ENCODE results near the gene MEIS1.
A peak's percentile ranks its signal among the peaks of the same experiment; 100 is the strongest.
"Not testable (repeated sequence)": the region's sequence is repeated elsewhere in the genome, so short reads cannot be mapped to it uniquely, and the experiment has no call there.

Gene MEIS1

DNA sequence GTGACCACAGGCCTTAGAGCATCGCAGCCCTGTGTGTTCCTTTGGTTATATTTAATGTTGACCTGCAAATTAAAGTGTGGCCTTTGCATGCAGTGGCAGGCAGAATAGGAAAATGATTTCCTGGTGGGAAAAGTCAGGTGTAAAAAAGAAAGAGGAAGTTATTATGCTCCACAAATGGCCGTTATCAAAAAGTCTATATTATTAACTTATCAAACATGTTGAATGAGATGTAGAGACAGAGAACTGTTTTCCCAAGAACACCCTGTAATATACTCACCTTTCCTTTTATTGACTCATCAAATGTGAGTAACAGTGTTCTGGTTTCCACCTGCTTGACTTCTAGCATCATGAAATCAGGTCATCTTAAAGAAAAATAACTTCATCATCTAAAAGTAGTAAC, 35.3 kb downstream of the MEIS1 start:
- no peak for DNase-seq

DNA sequence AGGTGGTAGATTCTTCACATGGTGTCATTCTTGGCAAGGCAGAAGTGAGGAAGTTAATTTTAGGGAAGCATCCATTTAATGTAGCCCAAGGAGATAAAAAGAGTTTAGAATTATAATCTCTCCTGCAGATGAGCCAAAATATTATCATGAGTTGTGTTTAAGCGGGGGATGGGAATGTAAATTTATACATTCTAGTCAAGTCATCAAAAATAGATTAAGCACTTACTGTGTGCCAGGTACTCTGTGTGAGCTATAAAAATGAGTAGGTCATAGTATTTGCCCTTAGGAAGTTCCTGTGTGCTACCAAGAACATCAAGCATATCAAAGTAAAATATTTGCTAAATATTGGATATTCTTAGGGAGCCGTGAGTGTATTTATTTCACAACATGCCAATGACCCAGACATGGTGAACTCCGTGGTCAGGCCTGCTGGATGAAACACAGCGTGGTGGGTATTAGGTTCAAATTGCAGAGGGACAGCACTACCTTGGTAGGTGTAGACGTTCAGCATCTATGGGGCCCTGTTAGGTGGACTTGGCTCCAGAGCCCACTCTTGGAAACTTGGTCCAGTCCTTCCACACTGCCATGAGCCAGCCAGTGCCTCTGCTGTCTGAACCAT, 37.4 kb downstream of the MEIS1 start:
- DNase-seq: no peak

DNA sequence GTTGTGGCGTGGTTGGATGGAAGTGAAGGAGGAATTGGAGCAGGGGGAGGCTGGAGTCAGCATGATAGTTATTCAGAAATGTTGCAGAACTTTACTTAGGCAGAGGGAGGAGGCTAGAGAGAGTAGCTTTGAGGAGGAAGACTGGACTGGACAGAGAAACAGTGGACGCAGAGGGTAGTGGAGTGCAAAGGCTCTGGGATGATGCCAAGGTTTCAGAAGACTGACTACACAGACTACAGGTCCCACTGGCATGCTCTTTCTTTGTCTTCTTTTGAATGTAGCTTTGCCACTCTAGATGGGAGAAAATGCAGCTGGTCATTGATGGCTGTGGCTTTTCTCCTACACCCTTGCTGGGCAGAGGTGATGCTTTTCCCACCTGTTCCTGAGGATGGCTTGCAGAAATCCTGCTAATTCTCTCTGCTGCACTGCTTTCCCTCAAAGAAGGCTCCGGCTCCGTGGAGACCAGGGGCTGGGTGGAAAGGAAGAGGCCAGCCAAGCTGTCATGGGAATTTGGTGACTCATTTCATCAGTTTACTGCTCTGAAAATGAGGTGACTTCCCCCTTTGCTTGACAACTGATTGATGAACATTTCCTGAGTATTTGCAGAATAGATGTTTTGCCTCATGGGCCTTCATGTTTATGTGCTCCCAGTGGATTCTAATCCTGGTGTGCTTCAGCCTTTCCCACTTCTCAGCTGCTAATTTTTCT, 42.4 kb downstream of the MEIS1 start:
- DNase-seq: no peak

DNA sequence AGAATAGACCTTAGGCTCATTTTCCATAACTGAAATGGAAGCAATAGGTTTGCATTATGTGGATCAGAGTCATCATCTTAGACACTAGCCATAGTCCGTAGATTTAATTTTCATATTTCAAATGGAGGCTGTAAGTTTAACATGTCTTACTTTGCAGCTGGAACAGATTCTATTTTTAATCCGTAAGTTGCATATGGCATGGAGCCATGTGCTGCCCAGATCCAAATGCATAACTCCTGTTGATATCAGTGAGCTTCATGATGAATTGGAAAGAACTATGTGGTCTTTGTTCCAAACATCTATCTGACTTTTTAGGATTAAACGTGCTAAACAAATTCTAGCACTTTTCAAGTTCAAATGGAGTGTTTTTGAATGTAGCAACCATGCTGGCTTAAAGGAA, 43.4 kb downstream of the MEIS1 start:
- no peak for DNase-seq

DNA sequence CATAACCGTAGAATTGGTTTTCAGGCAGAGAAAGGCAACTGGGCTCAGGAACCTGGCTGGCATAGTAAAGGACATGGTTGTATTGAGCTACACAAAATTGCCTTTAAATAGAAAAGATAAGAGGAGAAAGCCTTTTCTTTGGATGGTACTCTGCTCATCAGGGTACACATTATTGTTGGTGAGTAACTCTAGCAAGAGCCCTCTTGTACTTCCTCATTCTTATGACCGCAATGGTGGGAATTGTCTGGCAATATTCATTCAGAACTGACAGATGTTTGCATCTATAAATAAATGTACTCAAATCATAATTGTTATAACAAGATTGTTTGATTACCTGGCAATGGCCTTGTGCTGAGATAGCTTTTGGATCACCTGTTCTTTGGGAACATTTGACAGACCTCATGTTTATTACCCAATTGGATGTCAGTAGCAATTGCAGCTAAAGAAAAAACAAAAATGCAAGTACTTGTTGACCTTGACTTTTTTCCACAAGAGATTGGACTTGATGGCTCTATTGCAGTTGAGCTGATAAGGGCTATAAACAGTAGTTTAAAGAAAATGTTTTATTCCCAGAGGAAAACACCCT, 43.9 kb downstream of the MEIS1 start:
- DNase-seq: no peak

DNA sequence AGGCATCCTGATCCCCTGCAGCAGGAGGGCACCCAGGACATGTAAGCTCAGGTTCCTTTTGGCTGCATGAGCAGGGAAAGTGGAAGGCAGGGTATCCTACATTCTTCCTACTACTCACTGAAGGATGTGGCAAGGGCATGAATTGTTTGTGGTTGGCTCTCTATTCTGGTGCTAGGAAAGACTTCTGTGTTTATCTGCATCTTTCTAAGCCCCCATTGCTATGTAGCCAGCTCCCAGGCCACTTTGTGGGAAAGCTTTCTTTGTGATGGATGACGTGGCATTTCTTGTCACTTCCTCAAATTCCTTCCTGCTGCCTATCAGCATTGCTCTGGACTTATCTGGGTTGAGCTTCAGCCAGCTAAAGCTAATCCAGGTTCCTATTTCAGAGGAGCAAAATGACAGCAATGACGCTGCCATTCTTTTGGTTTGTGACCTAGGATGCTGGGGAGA, 46.2 kb downstream of the MEIS1 start:
- DNase-seq: no peak

DNA sequence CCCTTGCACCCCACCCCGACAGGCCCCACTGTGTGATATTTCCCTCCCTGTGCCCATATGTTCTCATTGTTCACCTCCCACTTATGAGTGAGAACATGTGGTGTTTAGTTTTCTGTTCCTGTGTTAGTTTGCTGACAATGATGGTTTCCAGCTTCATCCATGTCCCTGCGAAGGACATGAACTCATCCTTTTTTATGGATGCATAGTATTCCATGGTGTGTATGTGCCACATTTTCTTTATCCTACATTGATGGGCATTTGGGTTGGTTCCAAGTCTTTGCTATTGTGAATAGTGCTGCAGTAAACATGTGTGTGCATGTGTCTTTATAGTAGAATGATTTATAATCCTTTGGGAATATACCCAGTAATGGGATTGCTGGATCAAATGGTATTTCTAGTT, 50.3 kb downstream of the MEIS1 start:
- not testable (repeated sequence) for DNase-seq

DNA sequence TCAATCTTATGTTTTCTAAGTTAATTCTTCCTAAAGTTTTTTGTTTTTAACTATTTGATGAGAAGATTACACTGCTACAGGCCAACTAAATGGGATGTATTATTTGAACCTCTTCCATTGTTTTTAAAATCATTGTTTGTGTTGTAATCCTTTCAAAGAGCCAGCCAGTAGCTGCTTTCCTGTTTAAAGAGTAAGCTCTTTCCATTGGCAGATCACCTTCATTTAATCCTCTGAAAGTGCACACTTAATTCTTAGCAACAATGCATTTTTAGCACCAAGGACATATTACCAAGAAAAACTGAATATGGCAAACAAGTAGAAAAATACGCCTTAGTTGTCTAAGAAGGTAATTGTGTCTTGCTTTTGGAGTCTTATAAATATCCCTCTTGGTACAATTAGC, 54.0 kb downstream of the MEIS1 start:
- DNase-seq: peak; percentile 19 to 61

DNA sequence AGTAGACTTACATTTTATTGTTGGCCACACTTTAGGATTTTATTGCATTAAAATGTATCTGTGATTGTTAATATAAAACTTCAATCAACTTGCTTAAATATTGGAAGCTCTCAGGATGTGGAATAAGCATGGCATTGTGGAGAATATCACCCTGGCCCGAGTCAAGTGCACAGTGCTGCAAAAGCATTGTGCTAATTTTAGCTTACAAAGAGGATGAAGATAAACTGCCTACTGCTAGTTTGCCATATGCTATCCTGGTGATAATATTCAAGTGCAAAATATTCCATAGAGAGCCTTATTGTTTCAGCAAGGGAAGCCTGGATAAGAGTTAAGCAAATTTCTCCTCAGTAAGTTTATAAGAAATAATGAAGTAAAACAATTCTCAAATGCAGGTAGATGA, 54.5 kb downstream of the MEIS1 start:
- DNase-seq: peak; percentile 61 to 76

DNA sequence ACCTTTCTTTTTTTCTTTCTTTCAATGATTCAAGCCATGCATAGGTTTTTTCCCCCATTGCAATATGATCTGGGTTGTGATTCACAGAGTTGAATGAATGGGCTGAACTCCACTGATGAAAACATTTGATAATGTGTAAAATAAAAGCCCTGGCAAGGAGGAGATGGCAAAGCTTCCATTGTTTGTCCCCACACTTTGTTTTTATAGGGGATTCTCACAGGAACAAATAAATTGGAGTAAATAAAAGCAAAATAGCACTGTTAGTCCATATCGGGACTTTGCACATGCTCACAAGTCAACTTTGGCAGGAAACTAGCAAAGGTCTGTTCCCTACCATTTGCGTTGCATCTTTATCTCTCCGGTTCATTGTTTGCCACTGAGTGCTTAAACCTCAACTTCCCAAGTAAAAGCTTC, 55.7 kb downstream of the MEIS1 start:
- DNase-seq: no peak

DNA sequence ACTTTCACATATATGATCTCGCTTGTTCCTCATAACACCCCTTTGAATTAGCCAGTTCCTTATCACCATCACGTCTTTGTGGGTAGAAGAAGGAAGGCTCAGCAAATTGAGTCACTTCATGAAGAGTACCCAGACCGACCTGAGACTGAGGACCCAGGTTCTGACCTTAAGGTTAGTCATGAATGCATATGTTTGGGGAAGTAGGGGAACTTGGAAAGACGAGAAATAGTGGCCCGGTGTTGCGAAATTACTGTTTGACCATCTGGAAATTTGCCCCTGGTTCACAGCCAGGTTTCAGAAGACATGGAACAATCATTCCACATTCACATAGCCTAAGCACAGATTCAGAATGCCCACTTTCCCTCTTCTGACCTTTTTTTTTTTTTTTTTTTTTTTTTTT, 59.8 kb downstream of the MEIS1 start:
- no peak for DNase-seq

DNA sequence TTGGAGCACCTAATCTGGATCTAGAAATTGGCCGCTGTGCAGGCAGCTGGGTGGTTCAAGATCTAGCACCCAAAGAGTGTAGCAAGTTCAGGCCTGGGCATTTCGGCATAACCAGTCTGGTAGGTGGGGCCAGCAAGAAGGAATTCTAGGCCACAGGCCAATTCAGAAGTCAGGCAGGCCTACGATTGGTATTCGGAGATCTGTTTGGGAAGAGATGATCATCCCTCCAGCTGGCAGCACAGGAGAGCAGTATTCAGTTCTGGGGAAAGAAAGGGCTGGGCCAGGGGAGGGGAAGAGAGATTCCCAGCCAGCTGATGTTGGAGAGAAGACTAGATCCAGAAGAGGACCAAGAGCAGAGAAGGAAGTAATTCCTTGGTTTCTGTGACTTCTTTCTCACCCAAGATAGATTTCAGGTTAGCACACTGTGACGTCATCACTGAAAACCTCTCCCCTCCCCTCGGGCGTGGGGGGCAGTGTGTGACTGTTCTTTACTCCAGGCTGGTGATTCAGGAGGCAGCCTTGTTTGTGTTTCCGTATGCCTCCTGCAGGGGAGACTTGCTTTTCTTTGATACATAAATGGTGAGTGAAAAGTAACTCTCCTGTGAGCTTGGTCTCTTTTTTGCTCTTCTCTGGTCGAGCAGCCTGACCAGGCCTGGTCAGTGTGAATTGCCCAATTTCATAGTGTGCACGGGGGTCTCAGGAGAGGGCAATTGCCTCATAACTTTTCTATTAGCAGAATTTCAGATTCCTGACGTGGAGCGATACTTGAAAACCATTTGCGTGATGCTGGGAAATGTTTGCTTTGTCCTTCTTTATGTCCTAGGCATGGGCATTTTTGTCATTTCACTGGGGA, 61.1 kb downstream of the MEIS1 start:
- DNase-seq: no peak

DNA sequence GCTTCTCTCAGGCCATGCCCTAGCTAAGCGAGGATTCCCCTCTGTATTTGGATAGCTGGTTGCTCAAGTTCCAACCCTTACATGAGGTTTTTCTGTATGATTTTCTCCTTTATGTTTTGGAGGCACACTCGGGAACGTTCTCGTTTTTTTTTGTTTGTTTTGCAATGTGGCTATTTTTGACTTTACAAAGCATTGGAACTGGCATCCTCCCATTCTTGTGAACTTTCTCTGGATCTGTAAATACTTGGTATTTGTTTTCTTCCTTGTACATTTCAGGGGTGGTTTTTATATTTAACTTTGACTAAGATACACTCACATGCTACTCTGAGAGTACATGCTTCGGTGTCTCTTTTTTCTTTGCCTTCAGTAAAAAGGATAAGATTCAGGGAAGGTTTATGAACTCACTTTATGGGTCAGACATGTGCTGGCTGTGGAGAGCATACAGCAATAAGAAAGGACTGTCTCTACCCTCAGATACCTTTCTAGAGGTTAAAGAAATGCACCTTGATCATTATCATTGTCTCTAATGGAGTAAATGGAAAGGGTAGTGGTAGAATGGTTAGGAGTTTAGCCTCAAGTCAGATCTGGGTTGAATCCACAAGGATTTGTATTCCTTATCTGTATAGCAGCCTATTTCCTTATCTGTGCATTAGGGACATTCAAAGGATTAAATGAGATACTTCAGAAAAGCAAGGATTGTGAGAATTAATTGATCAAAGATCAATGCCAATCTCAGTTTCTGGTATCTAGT, 61.9 kb downstream of the MEIS1 start:
- no peak for DNase-seq

DNA sequence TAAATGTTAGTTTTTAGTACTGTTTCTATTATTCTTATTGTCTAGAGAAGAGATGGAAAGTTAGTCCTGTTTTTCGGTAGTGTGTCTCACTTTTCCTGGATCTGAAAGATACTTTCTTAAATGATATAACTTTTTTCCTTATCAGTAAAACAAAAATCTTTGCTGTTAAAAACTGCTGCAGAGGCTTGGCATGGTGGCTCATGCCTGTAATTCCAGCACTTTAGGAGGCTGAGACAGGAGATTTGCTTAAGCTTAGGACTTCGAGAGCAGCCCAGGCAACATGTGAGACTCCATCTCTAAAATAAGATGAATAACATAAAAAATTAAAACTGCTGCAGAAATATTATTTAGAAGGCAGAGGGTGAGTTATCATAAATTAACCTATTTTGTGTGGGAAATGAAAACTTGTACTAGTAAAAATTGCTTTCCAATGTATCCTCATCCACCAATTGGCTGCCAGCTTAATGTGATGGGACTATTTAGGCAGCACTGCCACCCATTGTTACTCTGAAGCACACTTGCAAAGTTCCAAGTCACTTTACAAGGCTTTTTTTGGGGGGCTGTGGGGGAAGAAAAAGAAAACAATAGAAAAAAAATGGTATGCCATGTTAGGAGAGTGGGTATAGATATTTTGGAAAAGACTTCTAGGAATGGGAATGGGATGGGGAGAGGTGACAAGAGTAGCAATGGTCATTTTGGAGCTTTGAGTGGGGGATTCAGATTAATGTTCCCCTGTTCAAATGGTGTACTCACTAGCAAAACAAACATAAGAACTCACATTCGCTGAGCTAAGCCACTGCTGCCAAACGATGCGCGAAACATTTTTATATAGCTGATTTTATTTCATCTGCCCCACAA, 62.7 kb downstream of the MEIS1 start:
- no peak for DNase-seq

DNA sequence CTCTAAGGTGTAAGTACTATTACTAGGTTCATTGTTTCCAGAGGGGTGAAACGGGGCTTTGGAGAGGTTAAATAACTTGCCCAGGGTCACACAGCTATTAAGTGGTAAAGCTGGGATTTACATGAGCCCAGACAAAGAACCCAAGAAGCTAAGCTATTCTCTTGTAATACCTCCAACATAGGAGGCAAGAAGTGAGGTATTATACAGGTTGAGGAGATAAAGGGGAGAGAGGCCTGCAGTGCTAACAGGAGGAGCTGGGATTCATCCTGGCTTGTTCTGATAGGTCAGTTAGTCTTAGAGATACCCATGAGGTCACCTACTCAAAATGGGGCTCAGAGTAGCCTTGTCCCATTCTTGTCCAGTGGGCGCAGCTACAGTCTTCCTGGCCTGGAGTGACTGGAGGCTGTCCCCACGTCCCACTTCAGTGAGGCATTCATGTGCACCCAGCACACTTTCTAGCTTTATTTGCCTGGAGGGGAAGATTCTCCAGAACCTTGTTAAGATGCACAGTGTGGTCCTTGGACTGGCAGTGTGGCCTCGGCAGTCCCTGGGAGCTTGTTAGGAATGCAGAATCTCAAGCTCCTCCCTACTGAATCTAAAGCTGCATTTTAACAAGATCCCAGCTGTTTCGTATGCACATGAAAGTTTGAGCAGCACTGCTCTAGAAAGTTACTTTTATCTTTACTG, 63.5 kb downstream of the MEIS1 start:
- DNase-seq: no peak

DNA sequence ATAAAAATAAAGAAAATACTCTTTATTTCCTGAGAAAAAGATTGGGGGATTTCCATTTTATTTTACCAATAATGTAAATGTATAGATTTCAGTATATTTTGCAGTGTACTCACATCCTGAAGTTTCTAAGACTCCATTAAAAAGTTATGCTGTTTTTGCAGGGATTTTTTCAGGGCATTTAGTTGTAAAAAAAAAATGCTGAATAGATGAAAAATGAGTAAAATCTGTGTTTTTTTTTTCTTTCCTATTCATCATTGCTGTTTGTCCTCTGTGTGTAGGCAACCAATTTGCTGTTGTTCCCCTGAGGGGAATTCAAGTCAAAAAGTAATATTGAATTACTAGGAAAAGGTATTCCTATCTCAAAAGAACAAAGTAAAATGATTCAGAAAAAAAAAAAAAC, 66.3 kb downstream of the MEIS1 start:
- DNase-seq: no peak

DNA sequence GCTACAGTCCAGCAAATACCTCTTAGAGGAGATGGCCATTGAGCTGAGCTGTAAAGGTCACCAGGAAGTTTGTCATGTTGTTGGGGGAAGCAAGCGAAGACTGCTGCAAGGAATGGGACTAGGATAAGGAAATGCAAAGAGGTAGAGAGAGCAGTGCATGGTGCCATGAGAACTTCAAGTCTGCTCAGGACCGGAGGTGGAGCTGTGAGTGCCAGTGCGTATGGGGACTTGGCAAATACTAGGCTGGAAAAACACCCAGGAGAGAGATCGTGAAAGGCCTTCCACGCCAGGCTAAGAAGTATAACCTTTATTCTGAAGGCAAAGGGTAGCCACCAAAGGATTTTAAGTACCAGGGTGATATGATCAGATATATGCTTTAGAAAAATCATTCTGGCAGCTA, 71.3 kb downstream of the MEIS1 start:
- DNase-seq: no peak

DNA sequence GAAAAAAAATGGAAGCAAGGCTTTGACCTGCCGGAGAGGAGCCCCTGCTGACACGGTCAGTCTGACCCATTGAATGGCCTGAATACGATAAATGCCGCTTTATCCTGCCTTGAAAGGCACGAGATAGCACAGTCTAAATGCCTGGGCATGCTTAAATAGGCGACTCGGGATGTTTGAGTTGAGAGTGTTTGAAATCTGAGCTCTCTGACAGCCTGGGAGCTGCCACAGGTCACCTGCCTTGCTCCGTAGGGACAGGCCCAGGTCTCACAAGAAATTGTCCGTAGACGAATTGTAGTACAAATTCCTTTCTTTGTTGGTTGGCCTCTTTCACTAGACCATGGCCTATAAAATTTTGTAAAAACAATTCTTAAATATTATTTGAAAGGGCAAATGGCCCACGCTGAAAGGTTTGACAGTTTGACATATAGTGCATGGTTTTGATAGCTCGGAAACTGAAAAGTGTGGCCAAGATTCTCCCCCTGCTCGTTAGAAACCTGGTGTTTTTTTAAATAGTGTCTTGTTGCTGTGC, 72.8 kb downstream of the MEIS1 start:
- DNase-seq: no peak

DNA sequence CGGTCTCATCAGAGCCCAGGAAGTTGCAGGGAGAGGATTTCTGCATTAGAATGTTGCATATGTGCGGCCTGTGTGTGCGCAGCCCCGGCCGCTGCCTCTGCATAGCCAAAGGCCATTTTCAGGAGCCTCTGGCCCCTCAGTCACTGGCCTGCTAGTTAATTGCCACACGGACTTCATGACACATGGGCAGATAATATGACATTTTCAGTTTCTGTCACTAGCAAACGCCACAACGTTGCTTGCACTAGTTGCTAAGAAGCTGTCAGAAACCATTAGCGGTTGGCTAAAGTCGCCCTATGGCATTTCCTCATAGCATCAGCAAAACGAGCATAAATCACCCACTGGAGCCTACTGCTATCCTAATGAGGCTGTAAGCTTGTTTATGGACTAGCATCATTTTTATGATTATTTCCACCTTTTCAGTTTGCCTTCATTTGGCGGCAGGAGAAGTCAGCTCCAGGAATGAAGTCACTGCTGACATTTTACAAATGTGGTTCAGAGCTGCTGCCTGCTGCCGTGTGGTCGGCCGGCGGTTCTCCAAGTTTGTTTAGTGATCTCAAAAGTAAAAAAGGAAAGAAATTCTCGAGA, 73.7 kb downstream of the MEIS1 start:
- no peak for DNase-seq

DNA sequence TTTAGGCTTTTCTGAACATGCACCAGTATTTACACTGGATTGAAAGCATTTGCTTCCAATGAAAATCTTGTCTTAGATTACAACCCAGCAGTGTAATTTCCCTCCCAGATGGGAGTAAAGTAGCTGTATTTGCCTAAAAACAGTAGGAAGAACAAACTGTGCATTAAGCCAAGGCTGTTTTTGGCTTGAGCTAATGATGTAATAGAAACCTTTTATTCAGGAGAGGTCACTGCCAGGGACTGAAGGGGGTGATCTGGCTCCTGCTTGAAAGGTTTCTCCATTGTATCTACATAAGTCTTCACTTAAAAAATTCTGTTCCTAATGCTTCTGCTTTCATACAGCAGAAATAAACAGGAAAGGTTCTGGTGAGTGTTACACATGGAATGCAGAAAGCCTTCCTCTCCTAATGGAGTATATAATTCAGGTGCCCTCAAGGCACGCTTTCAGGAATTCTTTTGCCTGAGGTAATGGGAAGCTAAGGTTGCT, 74.4 kb downstream of the MEIS1 start:
- no peak for DNase-seq

All from NCI-H524 (cell line).